HepG2 (cell line): ENCODE results near the gene HOXA9. TPM values are rescaled to one million over a fixed set of nuclear protein-coding genes. Genes with fewer than 3 reads are reported as not detected.

ENCODE experiments used
- ATAC-seq: fragments of 200-7000 bp; cut with Tn5 transposase; 3 replicates; pipeline ENCODE4 v1.9.1; 2020; ENCODE audit warnings: mild to moderate bottlenecking, moderate library complexity
- BruUV-seq: library from RNA; stranded (reverse); fragments of 400-500 nt; replicated peaks from 2 replicates; lab custom pipeline; 2021; lab: Mats Ljungman, UMichigan
- CTCF ChIA-PET: fragments of 300-600 bp; formaldehyde crosslinking; extraction: SDS; loops from one replicate; lab custom pipeline; 2021; ENCODE audit warnings: low total read pairs, inconsistent platforms, low intra/inter-chr PET ratio; lab: Yijun Ruan, JAX
- POLR2A ChIA-PET: fragments of 350-600 bp; sonication (Branson Sonifier 250); formaldehyde crosslinking; loops from one replicate; lab custom pipeline; 2020; ENCODE audit warnings: antibody characterized with exemption, inconsistent platforms; lab: Yijun Ruan, JAX
- DNase-seq: peaks from one replicate; pipeline ENCODE4 v3.0.0-alpha.2; 2015; ENCODE audit warnings: low spot score
- FAIRE-seq: peaks from 3 replicates; lab custom pipeline; 2011; peaks lifted over from hg19 to GRCh38; lab: Jason Lieb, UNC
- H2AFZ ChIP-seq: one replicate; pipeline ENCODE4 v1.6.1; 2011; ENCODE audit warnings: low read length, inconsistent platforms
- H3K27ac ChIP-seq: fragments of 300-600 bp; 3 replicates; pipeline ENCODE4 v1.8.0; 2011; ENCODE audit warnings: mixed run types, mild to moderate bottlenecking, mixed read lengths, low read length, inconsistent platforms; ENCODE audit not compliant: insufficient read depth; ENCODE audit errors: extremely low read length
- H3K27me3 ChIP-seq, 2 experiments: fragments of 200-600 bp in 1 of 2; 2 replicates in 1 of 2; 3 replicates in 1 of 2; pipeline versions ENCODE4 v1.6.0 to v1.8.0; 2011; ENCODE audit warnings: low read length in 2 of 2, mild to moderate bottlenecking in 2 of 2, moderate library complexity in 2 of 2, inconsistent platforms in 1 of 2; ENCODE audit not compliant: insufficient read depth in 2 of 2, control insufficient read depth in 1 of 2
- H3K36me3 ChIP-seq, 2 experiments: fragments of 200-600 bp in 1 of 2; replicated peaks in 1 of 2; 2 replicates in 1 of 2; 3 replicates in 1 of 2; pipeline versions ENCODE4 v1.5.1 to v1.8.0; 2011; ENCODE audit warnings: low read length in 2 of 2, inconsistent platforms in 1 of 2; ENCODE audit not compliant: insufficient read depth in 2 of 2, control insufficient read depth in 1 of 2
- H3K4me1 ChIP-seq: 2 replicates; pipeline ENCODE4 v1.5.1; 2012; ENCODE audit warnings: low read length, inconsistent platforms; ENCODE audit not compliant: insufficient read depth
- H3K4me2 ChIP-seq: 2 replicates; pipeline ENCODE4 v1.6.0; 2011; ENCODE audit warnings: low read depth, low read length, inconsistent platforms
- H3K4me3 ChIP-seq, 3 experiments: fragments of 200-600 bp in 1 of 3; sonication (generic), shearing (Covaris generic) in 1 of 3; replicated peaks in 1 of 3; 2 replicates each; pipeline ENCODE4 v1.5.1; 2011 to 2016; ENCODE audit warnings: low read length in 3 of 3, inconsistent platforms in 2 of 3, low read depth in 2 of 3, mild to moderate bottlenecking in 2 of 3, control low read depth in 1 of 3, mixed read lengths in 1 of 3; ENCODE audit not compliant: insufficient read depth in 1 of 3
- H3K79me2 ChIP-seq: one replicate; pipeline ENCODE4 v1.6.1; 2011; ENCODE audit warnings: low read length, inconsistent platforms; ENCODE audit not compliant: insufficient read depth
- H3K9ac ChIP-seq: 2 replicates; pipeline ENCODE4 v1.6.0; 2011; ENCODE audit warnings: mild to moderate bottlenecking, low read depth, low read length, inconsistent platforms; ENCODE audit not compliant: insufficient read depth
- H3K9me3 ChIP-seq: 2 replicates; pipeline ENCODE4 v1.5.1; 2012; ENCODE audit warnings: mild to moderate bottlenecking, low read length
- H4K20me1 ChIP-seq: 2 replicates; pipeline ENCODE4 v1.6.0; 2011; ENCODE audit warnings: inconsistent platforms, mild to moderate bottlenecking, low read length, moderate library complexity; ENCODE audit not compliant: insufficient read depth
- CAMTA2 ChIP-seq: sonication (generic); formaldehyde crosslinking; IDR thresholded peaks from 2 replicates; pipeline ENCODE4 v1.4.0; 2020; ENCODE audit warnings: mild to moderate bottlenecking, missing genetic modification reagents, borderline replicate concordance
- FOXM1 ChIP-seq: sonication (generic); formaldehyde crosslinking; IDR thresholded peaks from 2 replicates; pipeline ENCODE4 v1.5.0; 2020; ENCODE audit warnings: missing genetic modification reagents
- NFYC ChIP-seq: IDR thresholded peaks from 2 replicates; pipeline ENCODE4 v1.6.1; 2016; ENCODE audit warnings: missing genetic modification reagents, missing compliant biosample characterization
- RFXAP ChIP-seq: sonication (generic); formaldehyde crosslinking; IDR thresholded peaks from 2 replicates; pipeline ENCODE4 v1.4.0; 2020; ENCODE audit warnings: missing genetic modification reagents, borderline replicate concordance
- ZNF253 ChIP-seq: sonication (generic); formaldehyde crosslinking; IDR thresholded peaks from 2 replicates; pipeline ENCODE4 v1.8.0; 2022; ENCODE audit warnings: mild to moderate bottlenecking, missing genetic modification reagents, borderline replicate concordance
- ZNF589 ChIP-seq: sonication (generic); formaldehyde crosslinking; conservative IDR thresholded peaks from 2 replicates; pipeline ENCODE4 v1.8.0; 2022; ENCODE audit warnings: mild to moderate bottlenecking, moderate library complexity, missing genetic modification reagents
- ZNF75D ChIP-seq: sonication (generic); formaldehyde crosslinking; IDR thresholded peaks from 2 replicates; pipeline ENCODE4 v1.8.1; 2023; ENCODE audit warnings: missing genetic modification reagents, mild to moderate bottlenecking, borderline replicate concordance
- WGBS: methylation state at CpG from one replicate; pipeline ENCODE4 v1.1.6; 2017; ENCODE audit warnings: low lambda C conversion rate; 5-methylcytosine and 5-hydroxymethylcytosine counted together
- in situ Hi-C: cut with HindIII; loops from 2 replicates; pipeline ENCODE4 v1.10.0; 2017; ENCODE audit warnings: low pct_unique_long_range_greater_than_20kb; ENCODE audit not compliant: extremely low pct_ligation_motif_present
- intact Hi-C: fragments of 100-400 bp; cut with micrococcal nuclease; formaldehyde crosslinking; loops from one replicate; pipeline ENCODE4 v1.10.0; 2022; ENCODE audit not compliant: unreplicated experiment
- polyA plus RNA-seq, 8 experiments: library from polyadenylated mRNA; depleted of rRNA in 3 of 8; stranded (reverse) in 7 of 8; unstranded in 1 of 8; fragments of >200 nt; fragmentation: Illumina TruSeq in 4 of 8; extraction: Trizol in 4 of 8; gene quantifications; 2 replicates each; pipeline versions ENCODE4 v1.2.1 to v1.2.3, GENCODE V29; 2011 to 2016; ENCODE audit warnings: low read depth in 4 of 8, missing spikeins in 1 of 8, mixed read lengths in 1 of 8; ENCODE audit not compliant: insufficient read depth in 1 of 8
- total RNA-seq, 5 experiments: library from RNA; depleted of rRNA; stranded (reverse); fragments of >200 nt; fragmentation: Illumina TruSeq; extraction: Trizol; gene quantifications; 2 replicates each; pipeline ENCODE4 v1.2.3, GENCODE V29; 2016; ENCODE audit warnings: low read depth in 1 of 5
- TF ChIP-seq, protein P1 (sequence below): sonication (generic); formaldehyde crosslinking; IDR thresholded peaks from 2 replicates; pipeline ENCODE4 v1.4.0; 2020; ENCODE audit warnings: mild to moderate bottlenecking, missing genetic modification reagents
- TF ChIP-seq, protein P2 (sequence below): sonication (generic); formaldehyde crosslinking; IDR thresholded peaks from 2 replicates; pipeline ENCODE4 v1.4.0; 2020; ENCODE audit warnings: missing genetic modification reagents, borderline replicate concordance
- TF ChIP-seq, protein P3 (sequence below): sonication (generic); formaldehyde crosslinking; IDR thresholded peaks from 2 replicates; pipeline ENCODE4 v1.4.0; 2020; ENCODE audit warnings: missing genetic modification reagents
- TF ChIP-seq, protein P4 (sequence below): sonication (generic); formaldehyde crosslinking; IDR thresholded peaks from 2 replicates; pipeline ENCODE4 v1.4.0; 2020; ENCODE audit warnings: missing genetic modification reagents
- TF ChIP-seq, protein P5 (sequence below): sonication (generic); formaldehyde crosslinking; conservative IDR thresholded peaks from 2 replicates; pipeline ENCODE4 v1.4.0; 2020; ENCODE audit warnings: mild to moderate bottlenecking, missing genetic modification reagents, moderate library complexity

The HOXA9 gene
- total and polyA plus RNA-seq, 2 of the 13 experiments (the other 11 are each of a cell fraction or from before 2014, with no cell fraction given), result not detected

DNA sequence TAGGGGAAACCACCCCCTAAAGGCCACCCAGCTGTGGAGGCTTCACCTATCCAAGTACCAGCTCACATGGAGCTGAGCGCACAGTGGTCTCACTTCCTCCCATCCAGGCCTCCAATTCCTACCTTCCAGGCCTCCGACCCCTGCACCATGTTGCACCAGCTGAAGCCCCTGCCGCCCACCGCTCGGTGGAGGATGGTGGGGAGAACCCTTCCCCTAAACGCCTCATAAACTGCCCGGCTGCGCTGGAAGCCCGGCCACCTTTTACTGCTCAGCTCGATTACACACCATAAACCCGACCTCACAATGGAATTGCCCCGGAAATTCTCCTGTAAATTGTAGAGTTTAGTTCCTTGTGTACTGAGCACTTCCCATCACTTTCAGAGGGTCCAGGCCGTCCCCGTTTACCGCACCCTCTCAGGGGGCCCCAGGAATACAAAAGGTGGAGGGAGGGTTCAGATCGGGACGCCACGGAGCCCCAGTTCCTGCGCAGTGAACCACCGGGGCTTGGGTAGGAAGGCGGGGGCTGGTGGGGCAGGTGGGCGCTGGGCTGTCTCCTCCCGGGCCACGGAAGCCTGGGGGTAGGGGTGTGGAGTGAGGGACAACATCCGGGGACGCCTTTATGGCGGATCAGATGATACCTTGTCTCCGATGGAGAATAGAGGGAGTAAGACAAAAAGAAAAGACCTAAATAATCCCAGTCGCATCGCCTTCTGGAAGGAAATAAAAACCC, 7.5 kb downstream of the HOXA9 start:
- DNase-seq (no peak), FAIRE-seq (no peak), ATAC-seq (no peak)
- Histone ChIP-seq H3K79me2 (no peaks in the 10 kb centered on the region), H3K4me2 (no peak overlapping the region), H3K9me3 (no peaks in the 10 kb centered on the region), H2AFZ (no peak overlapping the region), H3K27ac (no peak overlapping the region), H3K9ac (no peak overlapping the region), H3K4me1 (peaks cover 19% of the 10 kb centered on the region), H4K20me1 (no peaks in the 10 kb centered on the region), H3K27me3 (peaks cover 6 to 46% of the 10 kb centered on the region in 2 experiments), H3K36me3 (no peaks in the 10 kb centered on the region), H3K4me3 (no peak overlapping the region)
- in situ Hi-C loops, result loop anchor here (5.0 to 25.0 kb wide), 2 partner anchors 791 to 1071 kb away; no protein-coding TSS in a partner anchor
- POLR2A ChIA-PET, result no interaction called here
- no TSS peak for BruUV-seq
- CTCF ChIA-PET, result no interaction called here
- WGBS, result 80% methylated on average over 30 of the region's 30 CpGs
- intact Hi-C loops, result no loop called here
- TF ChIP-seq, protein P1, sequence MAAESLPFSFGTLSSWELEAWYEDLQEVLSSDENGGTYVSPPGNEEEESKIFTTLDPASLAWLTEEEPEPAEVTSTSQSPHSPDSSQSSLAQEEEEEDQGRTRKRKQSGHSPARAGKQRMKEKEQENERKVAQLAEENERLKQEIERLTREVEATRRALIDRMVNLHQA (CRISPR knock-in tag), result no peak
- TF ChIP-seq ZNF75D (CRISPR knock-in tag) (no peak), RFXAP (no peak), FOXM1 (CRISPR knock-in tag) (no peak), ZNF253 (CRISPR knock-in tag) (no peak), CAMTA2 (CRISPR knock-in tag) (no peak), ZNF589 (CRISPR knock-in tag) (no peak), NFYC (no peak)
- TF ChIP-seq, protein P2, sequence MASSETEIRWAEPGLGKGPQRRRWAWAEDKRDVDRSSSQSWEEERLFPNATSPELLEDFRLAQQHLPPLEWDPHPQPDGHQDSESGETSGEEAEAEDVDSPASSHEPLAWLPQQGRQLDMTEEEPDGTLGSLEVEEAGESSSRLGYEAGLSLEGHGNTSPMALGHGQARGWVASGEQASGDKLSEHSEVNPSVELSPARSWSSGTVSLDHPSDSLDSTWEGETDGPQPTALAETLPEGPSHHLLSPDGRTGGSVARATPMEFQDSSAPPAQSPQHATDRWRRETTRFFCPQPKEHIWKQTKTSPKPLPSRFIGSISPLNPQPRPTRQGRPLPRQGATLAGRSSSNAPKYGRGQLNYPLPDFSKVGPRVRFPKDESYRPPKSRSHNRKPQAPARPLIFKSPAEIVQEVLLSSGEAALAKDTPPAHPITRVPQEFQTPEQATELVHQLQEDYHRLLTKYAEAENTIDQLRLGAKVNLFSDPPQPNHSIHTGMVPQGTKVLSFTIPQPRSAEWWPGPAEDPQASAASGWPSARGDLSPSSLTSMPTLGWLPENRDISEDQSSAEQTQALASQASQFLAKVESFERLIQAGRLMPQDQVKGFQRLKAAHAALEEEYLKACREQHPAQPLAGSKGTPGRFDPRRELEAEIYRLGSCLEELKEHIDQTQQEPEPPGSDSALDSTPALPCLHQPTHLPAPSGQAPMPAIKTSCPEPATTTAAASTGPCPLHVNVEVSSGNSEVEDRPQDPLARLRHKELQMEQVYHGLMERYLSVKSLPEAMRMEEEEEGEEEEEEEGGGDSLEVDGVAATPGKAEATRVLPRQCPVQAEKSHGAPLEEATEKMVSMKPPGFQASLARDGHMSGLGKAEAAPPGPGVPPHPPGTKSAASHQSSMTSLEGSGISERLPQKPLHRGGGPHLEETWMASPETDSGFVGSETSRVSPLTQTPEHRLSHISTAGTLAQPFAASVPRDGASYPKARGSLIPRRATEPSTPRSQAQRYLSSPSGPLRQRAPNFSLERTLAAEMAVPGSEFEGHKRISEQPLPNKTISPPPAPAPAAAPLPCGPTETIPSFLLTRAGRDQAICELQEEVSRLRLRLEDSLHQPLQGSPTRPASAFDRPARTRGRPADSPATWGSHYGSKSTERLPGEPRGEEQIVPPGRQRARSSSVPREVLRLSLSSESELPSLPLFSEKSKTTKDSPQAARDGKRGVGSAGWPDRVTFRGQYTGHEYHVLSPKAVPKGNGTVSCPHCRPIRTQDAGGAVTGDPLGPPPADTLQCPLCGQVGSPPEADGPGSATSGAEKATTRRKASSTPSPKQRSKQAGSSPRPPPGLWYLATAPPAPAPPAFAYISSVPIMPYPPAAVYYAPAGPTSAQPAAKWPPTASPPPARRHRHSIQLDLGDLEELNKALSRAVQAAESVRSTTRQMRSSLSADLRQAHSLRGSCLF, result no peak
- TF ChIP-seq, protein P3, sequence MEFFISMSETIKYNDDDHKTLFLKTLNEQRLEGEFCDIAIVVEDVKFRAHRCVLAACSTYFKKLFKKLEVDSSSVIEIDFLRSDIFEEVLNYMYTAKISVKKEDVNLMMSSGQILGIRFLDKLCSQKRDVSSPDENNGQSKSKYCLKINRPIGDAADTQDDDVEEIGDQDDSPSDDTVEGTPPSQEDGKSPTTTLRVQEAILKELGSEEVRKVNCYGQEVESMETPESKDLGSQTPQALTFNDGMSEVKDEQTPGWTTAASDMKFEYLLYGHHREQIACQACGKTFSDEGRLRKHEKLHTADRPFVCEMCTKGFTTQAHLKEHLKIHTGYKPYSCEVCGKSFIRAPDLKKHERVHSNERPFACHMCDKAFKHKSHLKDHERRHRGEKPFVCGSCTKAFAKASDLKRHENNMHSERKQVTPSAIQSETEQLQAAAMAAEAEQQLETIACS, result no peak
- TF ChIP-seq, protein P4, sequence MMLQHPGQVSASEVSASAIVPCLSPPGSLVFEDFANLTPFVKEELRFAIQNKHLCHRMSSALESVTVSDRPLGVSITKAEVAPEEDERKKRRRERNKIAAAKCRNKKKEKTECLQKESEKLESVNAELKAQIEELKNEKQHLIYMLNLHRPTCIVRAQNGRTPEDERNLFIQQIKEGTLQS (CRISPR knock-in tag), result no peak
- TF ChIP-seq, protein P5, sequence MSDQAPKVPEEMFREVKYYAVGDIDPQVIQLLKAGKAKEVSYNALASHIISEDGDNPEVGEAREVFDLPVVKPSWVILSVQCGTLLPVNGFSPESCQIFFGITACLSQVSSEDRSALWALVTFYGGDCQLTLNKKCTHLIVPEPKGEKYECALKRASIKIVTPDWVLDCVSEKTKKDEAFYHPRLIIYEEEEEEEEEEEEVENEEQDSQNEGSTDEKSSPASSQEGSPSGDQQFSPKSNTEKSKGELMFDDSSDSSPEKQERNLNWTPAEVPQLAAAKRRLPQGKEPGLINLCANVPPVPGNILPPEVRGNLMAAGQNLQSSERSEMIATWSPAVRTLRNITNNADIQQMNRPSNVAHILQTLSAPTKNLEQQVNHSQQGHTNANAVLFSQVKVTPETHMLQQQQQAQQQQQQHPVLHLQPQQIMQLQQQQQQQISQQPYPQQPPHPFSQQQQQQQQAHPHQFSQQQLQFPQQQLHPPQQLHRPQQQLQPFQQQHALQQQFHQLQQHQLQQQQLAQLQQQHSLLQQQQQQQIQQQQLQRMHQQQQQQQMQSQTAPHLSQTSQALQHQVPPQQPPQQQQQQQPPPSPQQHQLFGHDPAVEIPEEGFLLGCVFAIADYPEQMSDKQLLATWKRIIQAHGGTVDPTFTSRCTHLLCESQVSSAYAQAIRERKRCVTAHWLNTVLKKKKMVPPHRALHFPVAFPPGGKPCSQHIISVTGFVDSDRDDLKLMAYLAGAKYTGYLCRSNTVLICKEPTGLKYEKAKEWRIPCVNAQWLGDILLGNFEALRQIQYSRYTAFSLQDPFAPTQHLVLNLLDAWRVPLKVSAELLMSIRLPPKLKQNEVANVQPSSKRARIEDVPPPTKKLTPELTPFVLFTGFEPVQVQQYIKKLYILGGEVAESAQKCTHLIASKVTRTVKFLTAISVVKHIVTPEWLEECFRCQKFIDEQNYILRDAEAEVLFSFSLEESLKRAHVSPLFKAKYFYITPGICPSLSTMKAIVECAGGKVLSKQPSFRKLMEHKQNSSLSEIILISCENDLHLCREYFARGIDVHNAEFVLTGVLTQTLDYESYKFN, result no peak
